ENCODE data around the gene PPP3R1.

The PPP3R1 gene

DNA sequence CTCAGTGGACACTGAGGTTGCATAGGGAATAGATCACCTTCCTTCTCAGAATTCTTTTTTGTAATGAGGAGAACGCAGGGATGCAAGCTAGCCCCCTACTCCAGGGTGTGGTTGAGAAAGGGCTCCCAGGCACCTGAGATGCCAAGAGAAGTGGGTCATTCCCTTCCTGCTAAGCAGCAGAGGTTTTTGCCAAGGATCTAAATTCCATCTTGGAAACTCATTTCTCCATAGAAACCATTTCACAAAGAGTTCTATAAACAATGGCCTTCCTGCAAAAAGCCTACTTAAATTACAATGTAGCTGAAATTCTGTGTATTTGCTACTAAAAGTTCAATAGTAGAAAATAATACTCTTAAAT, 3.7 kb upstream of the PPP3R1 start:
- no peak for DNase-seq (ENCODE audit: low read depth)

DNA sequence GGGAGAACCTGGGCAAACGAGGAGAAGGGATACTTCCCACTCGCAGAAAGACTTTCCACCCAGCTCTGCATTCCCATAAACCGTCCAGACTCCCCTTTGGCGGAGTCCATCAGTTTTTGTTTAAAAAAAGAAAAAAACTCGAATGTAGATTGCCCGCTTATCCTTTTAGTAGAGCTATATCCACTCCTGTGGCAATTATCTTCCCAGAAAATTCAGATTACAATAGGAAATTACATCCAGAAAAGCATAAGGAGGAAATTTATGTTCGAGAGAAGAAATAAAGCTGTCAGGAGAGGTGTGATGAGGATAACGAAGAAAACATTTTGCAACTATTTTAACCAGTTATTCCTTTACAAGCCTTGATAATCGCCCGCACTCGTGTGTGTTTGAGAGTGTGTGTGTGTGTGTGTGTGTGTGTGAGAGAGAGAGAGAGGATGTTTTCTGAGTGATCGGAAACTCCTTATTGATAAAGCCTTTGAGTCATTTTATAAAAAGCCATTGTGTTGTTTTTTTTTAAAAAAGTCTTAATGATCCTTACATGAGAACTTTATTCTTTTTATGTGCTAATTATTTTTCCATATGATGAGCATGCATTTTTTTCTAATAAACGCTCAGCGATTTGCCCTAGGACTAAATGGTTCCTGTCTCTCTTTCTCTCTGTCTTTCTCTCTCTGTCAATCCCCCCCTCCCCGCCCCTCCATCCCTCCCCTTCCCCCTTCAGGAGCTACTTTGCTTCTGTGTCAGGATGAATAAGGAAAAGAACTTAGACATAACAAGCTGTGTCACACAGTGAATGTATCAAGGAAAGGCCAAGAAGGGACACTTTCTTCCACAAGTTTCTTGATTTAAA, 1.1 kb upstream of the PPP3R1 start:
- no peak for DNase-seq (ENCODE audit: low read depth)

DNA sequence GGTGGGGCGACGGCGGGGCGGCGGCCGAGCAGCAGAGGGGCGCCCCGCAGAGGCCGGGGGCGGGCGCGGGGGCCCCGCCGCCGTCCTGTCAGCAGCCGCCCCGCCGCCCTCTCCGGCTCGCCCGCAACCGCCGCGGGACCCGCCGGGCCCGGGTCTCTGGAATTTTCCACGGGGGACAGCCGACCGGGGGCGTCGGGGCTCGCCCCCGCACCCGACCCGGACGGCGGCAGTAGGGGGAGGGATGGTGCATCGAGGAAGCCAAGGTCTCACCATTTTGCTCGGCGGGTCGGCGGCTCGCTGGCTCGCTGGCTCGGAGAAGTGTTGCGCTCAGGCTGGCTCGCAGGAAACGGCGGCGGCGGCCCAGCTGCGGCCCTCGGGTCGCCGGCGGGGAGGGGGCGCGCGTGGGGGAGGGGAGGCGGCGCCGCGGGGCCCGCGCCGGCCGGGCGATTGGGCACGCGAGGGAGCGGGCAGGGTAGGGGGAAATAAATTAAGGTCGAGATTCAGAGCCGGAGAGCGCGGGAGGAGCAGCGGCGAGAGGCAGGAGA, 405 bp downstream of the PPP3R1 start:
- no peak for DNase-seq (ENCODE audit: low read depth)

DNA sequence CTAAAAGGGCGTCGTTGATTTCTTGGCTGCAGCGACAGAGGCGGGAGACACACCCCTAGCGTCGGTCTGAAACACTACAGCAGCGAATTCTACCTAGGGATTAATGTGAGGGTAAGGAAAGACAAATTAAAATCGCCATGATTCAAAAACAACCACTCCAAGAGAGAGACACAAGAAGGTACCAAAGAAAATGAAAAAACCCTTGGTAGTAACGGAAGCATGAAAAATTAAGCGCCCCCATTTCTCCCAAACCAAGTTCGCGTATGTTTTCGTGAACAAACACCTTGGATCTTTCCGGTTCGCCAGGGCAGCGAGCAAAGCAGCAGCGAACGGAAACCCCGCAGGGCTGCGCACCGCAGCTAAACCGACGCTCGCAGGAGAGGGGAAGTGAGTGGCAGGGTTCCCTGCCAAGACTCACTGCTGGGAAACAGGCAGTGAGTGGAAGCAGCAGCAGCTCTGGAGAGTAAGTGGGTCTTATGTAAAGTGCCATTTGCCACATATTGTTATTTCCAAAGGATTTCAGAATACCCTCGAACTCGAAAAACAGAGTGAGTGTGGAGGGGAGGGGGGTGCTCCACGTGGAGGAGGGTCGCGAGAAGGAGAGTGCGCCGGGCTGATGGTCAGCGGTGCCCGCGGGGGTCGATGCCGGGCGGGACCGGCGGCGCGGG, 1.0 kb downstream of the PPP3R1 start:
- DNase-seq (ENCODE audit: low read depth) = peak; percentile 38

DNA sequence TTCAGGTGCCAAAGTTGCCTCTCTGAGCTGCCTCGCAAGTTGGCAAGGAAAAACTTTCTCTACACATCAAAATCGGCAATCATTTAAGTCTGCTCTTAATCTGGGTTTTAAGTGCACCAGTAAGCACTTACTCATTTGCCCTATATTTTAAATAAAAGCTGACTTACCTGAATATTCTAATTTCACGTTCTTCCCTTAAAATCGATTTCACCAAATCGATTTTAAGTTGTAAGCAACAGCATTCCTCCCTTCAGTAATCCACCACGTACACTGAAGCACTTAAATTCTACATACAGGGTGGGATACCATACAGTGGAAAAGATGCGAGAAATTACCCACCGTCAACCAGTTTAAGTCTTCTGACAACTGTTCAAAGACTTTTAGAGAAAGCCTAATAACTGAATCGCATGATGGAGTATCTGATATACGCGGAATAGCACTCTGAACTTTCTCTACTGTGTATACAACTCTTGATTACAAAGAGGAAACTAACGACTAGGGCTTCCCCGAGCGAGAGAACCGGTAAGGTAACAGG, 1.6 kb downstream of the PPP3R1 start:
- no peak for DNase-seq (ENCODE audit: low read depth)

DNA sequence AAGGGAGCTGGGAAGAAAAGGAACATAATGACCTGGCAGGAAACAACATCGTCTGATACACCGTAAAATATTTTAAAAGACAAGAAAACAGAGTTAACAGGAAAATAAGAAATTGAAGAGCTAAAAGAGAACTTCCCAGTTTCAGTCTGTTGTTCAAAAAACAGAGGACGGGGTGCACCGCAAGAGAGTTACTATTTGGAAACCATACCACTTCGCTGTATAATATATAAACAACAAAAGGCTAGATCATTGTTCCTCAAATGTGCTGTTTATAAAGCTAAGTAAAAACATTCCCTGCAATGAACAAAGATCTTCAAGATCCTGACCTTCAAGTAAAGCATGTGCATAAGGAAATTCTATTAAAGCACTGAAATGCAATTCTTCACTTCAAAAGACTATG, 2.1 kb downstream of the PPP3R1 start:
- DNase-seq (ENCODE audit: low read depth) = no peak

DNA sequence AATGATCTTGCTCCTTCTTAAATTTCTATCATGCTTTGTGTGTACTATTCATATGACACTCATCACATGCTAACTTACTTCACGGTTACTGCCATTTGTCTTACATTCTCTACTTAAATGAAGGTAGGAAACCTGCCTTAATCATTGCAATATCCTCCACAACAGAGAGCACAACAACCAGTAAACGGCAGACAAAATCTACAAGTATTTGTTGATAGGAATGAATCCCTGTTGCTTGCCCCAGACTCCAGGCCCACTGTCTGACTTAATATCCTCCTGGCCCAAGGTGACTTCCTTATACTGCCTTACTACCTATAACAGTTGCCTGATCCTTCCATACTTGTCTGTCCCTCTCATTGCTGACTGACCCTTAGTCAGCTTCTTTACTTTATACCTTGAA, 3.5 kb downstream of the PPP3R1 start:
- DNase-seq (ENCODE audit: low read depth) = no peak

DNA sequence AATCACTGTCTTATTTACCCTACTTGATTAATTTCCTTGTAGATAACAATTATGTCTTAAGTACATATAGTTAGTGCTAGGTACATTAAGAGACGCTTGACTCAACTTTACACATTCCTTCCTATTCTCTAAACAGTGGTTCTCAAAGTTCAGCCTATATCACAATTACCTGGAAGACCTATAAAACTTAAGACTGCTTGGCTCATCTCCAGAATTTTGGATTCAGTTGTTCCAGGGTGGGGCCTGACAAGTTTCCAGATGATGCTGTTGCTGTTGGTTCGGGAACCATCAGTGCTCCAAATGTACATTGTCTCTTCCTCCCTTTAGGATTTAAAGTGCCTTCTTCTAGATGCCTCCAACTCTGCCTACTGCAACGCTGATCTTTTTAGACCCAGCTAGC, 4.0 kb downstream of the PPP3R1 start:
- no peak for DNase-seq (ENCODE audit: low read depth)

DNA sequence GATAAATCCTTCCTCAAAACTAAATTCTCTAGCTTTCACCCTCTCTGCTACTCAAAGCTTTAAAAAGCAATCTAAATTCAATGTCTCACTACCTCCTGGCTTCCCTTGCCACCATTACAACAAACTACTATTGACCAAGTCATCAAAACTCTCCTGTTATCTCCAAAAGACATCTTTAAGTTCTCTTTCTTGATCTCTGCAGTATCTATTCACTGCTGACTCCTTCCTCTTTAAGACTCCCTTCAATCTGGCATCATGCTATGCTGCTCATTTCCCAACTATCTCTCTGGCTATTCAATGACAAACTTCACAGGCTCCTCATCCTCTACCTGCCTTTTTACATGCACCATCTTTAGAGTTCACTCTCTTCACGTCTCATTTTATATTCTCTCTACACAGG, 5.9 kb downstream of the PPP3R1 start:
- DNase-seq (ENCODE audit: low read depth) = no peak

DNA sequence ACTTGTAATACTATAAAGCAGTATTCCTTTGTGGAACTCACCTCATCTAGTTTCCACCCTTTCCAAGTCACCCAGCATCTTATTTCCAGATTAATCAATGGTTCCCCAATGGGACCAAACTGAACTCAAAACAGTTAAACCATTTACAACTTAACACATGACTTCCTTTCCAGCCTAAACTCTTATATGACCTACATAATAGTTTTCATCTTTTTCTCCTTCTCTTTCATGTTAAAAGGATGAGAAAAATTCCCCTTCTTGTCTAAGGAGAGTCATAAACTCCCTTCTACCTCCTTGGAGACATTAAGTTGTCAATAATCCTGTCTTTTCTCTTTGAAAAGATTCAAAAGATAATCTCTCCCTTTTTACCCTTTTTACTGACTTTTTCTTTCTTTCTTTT, 6.7 kb downstream of the PPP3R1 start:
- DNase-seq (ENCODE audit: low read depth) = no peak

DNA sequence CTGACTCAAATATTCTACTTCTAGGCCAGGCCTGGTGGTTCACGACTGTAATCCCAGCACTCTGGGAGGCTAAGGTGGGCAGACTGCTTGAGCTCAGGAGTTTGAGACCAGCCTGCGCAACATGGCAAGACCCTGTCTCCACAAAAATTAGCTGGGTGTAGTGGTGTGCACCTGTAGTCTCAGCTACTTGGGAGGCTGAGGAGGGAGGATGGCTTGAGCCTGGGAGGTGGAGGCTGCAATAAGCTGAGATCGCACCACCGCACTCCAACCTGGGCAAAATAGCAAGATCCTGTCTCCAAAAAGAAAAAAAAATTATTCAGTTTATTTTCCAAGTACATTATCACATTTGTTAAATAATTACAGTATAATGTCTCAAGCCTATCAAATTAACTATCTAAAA, 7.3 kb downstream of the PPP3R1 start:
- DNase-seq (ENCODE audit: low read depth) = no peak

DNA sequence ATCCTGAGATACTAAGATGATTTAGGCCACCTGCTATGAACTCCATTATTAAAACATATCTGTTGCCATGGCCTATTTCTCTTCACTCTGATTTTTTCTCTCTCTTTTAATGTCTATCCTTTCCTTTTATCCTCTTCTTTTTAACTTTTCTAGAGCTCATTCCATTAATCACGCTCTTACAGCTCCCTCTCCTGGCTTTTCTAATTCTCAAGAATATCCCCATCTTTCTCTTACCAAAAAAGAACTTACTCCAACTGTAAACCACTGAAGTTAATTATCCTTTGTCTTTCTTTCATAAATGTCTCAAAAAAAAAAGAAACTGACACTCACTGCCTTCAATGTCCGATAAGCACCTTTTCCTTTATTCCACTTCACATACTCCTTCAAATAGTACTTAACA, 7.9 kb downstream of the PPP3R1 start:
- DNase-seq (ENCODE audit: low read depth) = no peak

DNA sequence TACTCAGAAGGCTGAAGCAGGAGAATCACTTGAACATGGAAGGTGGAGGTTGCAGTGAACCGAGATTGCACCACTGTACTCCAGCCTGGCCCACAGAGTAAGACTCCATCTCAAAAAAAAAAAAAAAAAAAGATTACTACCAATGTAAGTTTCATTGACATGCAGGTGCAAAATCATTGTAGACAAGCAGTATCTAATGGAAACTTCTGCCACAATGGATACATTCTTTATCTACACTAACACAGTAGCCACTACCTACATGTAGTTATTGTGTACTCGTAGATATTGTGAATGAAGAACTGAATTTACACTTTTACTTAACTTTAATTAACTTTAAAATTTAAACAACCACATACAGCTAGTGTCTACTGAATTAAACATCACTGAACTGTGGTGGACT, 10.6 kb downstream of the PPP3R1 start:
- no peak for DNase-seq (ENCODE audit: low read depth)

DNA sequence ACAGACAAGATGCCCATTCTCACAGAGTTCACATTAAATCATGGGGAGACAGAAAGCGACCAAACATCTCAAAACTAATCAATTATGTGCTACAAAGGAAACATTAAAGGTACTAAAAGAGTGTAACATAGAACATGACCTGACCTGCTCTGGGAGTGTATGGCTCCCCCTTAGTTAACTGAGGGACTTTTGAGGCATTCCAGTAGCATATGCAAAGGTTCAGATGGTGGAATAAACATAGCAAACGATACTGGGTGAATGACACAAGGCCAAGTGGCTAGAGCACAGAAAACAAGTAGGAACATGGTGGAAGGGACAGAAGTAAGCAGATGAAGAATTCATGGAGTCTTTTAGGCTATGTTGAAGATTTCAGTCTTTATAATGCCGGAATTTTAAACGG, 11.9 kb downstream of the PPP3R1 start:
- DNase-seq (ENCODE audit: low read depth) = no peak

DNA sequence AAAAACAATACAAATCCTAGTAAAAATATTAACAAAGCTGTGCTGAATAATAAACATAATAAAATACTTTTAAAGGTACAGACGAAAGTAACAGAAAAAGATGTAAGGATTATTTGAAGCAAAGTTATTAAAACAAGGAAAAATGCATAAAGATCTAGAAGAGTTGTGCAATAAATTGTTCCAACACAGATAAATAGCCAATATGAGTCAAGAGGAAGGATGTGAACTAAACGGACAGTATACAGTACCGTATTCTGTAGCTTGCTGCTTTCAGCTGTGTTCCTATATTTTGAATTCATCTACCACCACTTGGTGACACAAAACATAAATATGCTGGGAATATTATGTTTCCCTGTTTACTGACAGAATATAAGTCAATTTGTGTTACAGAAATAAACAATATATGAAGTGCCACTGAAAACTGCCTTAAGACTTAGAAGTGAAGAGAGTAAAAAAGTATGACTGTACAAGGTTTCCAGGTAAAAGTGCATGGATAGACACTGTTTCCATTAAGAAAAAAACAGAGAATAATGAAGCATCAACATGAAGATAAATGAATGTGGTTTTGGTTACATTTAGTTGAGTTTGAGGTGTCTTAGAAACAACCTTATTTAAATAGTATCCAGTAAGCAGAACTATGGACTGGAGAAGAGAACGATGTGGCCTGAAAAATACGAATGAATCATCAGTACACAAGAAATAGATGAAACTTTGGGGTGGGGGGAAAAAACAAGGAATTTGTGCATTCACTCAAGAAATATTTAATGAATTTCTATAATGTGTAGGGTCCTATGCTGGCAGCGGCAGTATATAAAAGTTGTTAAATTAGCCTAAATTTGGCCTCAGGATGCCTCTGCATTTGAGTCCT, 13.1 kb downstream of the PPP3R1 start:
- DNase-seq (ENCODE audit: low read depth) = no peak

DNA sequence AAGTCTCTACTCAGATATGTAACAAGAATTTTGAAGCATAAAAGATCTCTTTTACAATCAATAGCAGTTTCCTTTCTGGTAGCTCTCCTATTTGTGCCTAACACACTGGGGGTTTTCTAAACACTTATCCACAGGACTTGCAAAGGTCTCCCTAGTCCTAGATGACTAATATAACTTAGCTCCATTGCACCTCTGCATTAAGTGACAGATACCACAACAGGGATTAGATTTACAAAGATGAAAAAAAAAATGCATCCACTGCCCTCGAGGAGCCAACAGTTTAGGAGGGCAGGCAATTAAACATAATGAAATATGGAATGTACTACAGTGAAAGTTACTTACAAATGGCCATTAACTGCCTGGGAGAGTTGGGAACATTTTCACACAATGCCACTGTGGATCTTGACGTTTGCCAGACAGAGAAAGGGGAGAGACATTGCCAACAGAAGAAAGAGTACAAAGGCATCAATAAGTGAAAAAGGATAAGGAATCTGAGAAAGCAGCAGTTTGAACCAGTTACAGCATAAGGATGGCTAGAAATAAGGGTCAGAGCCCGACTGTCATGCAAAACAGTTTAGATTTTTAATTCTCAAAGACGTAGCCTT, 14.3 kb downstream of the PPP3R1 start:
- DNase-seq (ENCODE audit: low read depth) = no peak

DNA sequence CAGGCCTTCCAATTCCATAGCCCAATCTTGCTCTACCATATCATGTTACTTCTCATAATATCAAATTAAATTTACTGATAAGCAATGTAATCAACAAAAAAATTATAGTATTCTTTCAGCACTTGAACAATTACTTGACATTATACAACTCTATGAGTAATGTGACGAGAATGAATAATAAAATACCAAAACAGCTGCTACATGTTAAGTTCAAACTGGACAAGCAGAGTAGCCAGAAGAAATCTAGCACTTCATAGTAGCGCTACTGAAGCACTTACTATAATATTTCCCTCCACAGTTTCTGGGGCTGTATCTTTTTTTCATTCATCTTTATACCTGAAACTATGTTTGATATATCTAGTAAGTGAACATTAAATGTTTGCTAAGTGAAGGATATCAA, 14.9 kb downstream of the PPP3R1 start:
- DNase-seq (ENCODE audit: low read depth) = no peak

DNA sequence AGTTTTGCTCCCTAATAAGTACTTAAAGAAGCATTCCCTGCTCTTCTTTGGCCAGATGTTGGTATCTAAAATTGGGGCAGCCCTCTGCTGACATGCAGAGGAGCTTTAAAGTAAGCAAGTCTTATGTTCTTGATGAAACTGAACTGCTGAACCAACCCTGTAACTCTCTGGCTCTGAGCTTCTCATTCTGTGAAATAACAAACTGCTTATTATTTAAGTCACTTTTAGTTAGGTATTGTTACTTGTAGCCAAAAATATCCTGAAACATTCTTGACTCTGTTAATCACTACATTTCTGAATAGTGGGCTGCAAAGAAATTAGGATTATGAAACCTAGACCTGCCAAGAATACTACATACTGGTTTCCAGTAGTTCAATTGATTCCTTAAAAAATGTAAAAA, 15.5 kb downstream of the PPP3R1 start:
- no peak for DNase-seq (ENCODE audit: low read depth)

DNA sequence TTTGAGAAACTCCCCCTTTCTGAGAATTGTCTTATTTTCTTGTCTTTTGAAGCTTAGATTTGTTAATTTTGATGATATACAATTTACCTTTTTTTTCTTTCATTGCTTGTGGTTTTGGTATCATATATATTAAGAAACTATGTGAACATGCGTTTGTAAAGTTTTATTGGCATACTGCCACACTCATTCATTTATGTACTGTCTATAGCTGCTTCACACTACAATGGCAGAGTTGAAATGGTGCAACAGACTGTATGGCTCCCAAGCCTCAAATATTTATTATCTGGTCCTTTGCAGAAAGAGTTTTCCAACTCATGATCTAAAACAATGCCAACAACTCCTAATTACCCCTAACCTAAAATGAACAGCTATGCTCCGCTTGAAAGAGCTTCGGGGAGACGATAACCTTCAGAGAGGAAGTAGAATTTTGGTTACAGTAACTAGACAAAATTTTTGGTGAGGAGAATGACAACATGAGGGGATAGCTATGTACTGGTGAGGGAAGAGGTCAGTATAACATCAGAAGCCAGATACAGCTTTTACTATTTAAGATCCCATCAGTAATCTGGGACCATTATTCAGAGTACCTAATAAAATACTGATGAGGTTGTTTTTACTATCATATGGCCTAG, 16.1 kb downstream of the PPP3R1 start:
- no peak for DNase-seq (ENCODE audit: low read depth)

DNA sequence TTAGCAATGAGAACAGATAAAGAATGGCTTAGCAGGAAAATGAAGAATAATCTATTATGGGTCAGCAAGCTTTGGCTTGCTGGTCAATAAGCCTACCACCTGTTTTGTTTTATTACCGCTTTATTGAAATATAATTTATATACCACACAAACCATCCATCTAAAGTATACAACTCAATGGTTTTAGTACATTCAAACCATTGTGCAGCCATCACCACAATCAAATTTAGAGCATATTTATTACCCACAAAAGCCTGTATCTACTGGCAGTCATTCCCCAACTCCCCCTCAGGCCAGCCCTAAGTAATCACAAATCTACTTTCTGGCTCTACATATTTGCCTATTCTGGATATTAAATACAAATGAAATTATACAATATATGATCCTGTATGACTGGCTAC, 17.2 kb downstream of the PPP3R1 start:
- no peak for DNase-seq (ENCODE audit: low read depth)

DNA sequence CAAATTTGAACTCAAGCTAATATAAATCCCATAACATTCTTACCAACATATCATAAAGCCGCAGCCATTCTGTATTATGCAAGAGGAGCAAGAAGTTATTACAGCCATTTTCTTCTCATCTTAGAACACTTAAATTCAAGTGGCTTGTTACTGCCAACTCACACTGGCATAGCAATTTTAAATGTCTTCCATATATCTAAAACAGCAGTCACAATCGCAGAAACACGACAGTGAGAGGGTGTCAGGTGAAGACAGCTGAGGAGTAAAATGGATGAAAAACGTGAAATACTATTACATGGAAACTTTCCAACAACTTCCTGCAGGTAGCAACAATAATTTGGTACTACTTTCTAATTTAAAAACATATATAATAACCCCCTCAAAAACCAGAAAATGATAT, 17.9 kb downstream of the PPP3R1 start:
- no peak for DNase-seq (ENCODE audit: low read depth)

DNA sequence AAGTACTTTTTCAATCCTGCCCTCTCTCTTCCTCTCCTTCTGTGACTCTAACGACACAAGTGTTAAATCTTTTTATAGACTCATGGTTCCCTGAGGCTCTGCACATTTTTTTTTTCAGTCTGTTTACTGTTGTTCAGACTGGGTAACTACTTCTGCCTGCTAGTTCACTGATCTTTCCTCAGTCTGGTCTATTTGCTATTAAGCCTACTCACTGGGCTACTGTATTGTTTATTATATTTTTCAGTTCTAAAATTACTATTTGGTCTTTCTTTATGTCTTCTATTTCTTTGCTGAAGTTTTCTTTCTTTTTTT, 21.3 kb downstream of the PPP3R1 start:
- DNase-seq (ENCODE audit: low read depth) = no peak
